GM18517 (cell line): ENCODE data around the gene PPP6R3.

Source experiments
- ATAC-seq: cut with Tn5 transposase; IDR thresholded peaks from one replicate; pipeline ENCODE4 v1.9.1; 2021; ENCODE audit warnings: mild to moderate bottlenecking, moderate library complexity; ENCODE audit not compliant: unreplicated experiment

Gene PPP6R3

DNA sequence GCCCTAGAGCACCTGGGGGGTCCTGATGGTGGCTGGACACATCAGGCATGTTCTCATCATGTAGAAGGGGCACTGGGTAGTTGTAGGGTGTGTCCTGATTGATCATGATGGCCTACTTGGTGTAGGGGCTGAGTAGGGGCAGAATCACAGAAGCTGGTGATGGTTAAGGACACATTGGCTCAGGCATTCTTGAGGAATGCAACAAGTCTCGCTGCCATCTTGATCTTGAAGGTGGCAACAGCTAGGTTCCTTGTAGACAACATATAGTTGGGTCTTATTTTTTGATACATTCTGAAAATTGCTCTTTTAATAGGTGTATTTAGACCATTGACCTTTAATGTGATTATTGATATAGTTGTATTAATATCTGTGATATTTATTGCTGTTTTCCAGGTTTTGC, 28.1 kb downstream of the PPP6R3 start:
- no peak for ATAC-seq

GRCh38 chr11:68495220-68495729, 34.7 kb downstream of the PPP6R3 start:
- no peak for ATAC-seq

DNA sequence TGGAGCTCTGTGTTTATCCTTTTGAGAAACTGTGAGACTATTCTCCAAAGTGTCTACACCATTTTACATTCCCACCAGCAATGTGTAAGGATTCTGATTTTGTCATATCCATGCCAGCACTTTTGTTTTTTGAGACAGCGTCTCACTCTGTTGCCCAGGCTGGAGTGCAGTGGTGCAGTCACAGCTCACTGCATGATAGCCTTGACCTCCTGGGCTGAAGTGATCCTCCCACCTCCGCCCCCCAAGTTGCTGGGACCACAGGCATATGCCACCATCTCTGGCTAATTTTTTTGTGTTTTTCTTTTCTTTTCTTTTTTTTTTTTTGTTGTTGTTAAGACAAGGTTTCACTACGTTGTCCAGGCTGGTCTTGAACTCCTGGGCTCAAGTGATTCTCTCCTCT, 35.3 kb downstream of the PPP6R3 start:
- ATAC-seq: no peak

DNA sequence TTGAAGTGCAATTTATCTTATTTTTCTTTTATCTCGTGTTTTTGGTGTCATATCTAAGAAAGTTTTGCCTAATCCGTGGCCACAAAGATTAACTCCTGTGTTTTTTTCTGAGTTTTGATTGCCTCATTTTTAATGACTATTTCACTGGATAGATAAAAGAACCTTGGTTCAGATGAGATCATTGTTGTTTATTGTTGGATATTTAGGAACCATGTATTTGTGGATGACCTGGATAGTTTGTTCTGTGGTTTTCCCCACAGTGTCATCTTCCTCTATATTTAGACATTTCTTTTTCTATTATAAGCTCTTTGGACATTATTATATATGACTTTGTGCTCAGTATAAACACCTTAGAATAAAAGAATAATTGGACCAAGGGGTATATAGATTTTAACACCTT, 37.2 kb downstream of the PPP6R3 start:
- ATAC-seq: no peak

DNA sequence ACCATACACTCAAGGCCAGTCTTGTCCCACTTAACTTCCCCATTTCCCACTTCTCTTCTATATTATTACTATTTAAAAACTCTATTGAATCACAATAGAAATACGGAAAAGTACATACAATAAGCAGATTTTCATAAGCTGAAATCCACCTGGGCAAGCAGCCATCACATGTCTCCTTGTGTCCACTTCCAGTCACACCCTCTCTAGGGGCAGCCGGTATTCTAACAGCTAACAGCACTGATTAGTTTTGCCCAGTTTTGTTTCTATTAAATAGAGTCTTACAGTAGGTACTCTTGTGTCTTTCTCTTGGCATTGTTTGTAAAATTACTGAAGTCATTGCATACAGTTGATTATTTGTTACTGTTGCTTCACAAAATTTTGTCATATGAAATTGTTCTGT, 37.8 kb downstream of the PPP6R3 start:
- ATAC-seq: no peak

GRCh38 chr11:68498903-68499883, 38.6 kb downstream of the PPP6R3 start:
- ATAC-seq: no peak

DNA sequence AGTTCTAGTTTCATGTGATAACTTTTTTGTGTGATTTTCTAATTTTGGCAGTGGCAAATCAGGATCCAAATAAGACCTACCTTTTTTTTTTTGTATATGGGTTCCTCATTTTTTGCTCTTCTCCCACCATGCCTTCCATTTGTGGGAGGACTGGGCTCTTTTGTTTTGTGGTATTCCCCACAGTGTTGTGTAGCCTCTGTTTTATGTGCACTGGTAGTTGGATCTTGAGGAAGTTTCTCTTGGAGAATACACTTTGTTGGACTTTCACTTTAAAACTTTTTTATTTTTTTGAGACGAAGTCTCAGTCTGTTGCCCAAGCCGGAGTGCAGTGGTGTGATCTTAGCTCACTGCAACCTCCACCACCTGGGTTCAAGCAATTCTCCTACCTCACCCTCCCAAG, 39.7 kb downstream of the PPP6R3 start:
- ATAC-seq: no peak

- ATAC-seq: no peak
Measured at GRCh38 chr11:68501813-68502212, 41.3 kb downstream of the PPP6R3 start.

DNA sequence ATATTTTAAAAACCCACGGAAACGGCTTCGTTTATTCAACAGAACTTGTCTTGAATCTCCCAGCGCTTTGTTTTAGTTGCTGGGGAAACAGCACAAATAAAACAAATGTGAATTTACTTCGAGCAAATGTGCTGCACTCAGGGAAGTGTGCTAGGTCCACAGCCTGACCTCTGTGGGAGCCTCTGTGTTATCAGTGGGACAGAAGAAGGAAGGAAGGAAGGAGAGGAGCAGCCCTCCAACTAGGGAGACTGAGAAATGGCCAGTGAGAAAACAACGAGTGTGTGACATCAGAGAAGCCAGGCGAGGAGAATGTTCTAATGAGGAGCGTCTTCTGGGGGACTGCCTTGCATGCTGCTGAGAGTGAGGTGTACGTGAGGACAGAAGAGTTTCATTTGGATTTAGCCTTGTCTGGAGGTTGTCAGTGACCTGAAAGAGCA, 42.7 kb downstream of the PPP6R3 start:
- no peak for ATAC-seq

DNA sequence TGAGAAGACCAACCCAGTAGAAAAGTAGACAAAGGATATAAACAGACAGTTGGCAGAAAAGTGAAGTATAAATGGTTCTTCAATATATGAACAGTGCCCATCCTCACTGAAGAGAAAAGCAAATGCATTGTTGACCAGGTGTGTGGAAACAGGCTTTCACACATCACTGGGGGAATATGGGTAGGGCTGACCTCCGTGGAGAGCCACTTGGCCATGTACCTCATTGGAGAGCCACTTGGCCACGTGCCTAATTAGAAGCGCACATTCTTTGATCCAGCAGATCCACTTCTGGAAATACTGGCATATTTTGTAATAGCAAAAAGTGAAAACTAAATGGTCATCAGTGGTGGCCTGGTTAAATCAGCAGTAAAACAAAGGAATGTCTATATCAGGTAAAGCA, 43.2 kb downstream of the PPP6R3 start:
- ATAC-seq: no peak

GRCh38 chr11:68504432-68505066, 44.0 kb downstream of the PPP6R3 start:
- ATAC-seq: no peak

GRCh38 chr11:68505596-68505995, 45.0 kb downstream of the PPP6R3 start:
- no peak for ATAC-seq

DNA sequence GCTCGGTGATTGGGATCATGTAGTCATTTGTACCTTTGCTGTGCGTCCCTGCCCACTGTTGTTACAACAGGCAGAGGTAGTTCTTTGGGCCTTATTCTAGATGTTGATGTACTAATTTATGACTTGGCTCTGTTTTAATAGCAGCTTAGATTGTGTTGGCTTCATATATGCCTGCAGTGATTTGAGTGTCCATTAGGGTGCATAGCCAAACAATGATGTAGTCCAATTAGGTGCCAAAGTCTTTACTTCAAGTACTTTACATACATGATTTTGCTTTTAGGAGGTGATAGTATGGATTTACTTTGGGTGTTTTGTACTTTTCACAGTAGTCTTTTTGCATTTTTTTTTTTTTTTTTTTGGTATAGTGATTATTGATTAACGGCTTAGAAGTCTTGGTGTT, 46.4 kb downstream of the PPP6R3 start:
- ATAC-seq: no peak

DNA sequence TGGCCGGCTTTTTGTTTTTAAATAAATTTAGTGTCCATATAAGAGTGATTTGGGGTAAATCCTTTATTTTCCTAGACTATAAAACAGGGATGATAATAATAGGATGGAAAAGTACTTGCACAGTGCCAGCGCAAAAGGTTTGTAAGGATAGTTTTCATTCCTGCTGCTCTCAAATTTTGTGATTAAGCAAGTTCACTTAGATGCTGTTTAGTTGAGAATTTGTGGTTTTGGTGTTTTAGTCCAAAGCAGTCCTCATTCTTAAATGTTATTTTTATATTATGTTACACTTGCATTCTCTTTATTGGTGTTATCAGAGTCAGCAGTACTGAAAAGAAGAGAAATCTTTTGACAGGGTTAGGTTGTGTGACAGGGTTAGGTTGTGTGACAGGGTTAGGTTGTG, 47.9 kb downstream of the PPP6R3 start:
- ATAC-seq: no peak

- ATAC-seq: no peak
Measured at GRCh38 chr11:68509066-68509465, 48.5 kb downstream of the PPP6R3 start.

- no peak for ATAC-seq
Measured at GRCh38 chr11:68513930-68514487, 53.5 kb downstream of the PPP6R3 start.

DNA sequence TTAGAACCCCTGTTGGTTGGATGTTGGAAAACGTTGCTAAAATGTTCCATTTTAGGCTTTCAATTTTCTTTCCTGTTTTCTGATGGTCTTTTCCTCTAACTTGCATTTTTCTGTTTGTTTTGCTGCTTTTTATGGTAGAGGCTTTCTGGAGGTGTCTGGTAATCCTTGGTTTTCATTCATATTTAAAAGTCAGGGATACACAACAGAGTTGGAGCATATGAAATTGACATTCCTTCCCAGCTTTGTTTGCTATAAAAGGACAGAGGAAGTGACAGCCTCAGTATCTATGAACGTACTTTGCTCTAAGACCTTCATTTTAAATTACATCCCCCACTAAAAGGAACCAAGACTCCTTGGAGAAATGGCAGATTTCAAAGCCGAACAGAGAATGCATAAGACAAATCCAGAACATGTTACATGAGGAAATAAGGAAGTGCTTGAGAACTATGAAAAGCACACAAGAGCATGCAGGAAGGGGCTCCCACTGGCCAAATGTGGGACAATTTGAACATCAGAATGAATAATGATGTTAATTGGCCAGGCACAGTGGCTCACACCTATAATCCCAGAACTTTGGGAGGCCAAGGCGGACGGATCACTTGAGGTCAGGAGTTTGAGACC, 56.7 kb downstream of the PPP6R3 start:
- ATAC-seq: no peak

- no peak for ATAC-seq
Measured at GRCh38 chr11:68518191-68518590, 57.6 kb downstream of the PPP6R3 start.

DNA sequence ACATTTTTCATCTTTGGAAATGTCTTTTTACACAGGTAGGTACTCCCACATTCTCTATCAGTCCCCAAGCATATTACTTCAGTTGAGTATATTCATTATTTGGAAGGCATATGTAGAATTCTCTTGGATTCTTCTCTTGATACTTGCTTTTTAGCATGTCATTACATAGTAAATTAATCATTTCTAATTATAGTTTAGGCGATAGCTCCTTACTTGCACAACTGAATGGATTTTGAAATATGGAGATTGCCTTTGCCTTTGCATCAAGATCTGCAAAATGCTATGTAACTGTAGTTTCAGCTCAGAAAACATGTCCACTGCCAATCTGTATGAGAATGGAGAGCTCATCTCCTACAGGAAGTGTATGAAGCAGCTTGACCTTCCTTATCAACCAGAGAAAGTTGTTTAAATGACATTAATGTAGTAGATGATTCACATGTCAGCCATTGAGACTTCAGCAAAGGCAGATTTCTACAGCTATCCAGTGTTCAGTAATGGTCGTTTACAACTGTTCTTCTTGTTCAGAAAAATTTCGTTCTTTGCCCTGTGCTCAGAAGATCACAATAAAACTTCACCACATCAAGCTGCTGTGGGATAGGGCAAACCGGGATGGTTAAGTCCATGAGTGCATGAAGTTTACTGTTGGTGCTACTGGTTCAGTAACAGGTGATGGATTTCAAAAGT, 61.6 kb downstream of the PPP6R3 start:
- ATAC-seq: no peak

GRCh38 chr11:68523033-68523432, 62.5 kb downstream of the PPP6R3 start:
- ATAC-seq: no peak

DNA sequence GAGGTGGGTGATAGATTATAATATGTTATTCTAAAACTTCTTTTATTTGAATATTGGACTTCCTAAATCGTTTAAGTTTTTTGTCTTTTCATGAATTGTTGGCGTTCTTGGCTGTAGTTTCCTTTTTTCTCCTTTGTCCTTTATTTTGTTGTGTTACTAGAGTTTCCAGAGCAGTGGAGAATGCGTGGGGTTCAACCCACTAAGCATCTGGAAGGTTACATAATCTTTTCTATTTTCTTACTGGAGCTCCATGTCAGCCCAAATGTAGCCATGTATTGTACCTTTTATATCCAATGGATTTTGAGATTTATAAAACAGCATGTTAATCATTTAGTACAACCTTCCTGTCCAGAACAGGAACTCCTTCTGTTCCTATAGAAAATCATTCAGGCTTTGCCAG, 63.2 kb downstream of the PPP6R3 start:
- no peak for ATAC-seq
